ENCODE measurements around the gene HOXD3.

GRCh38 chr2:176152350-176153181 lies 4.5 kb upstream of the HOXD3 start:
- TF ChIP-seq CTCF (IDR thresholded peaks at IDR 0.05; ENCODE audit: low read depth, low read length) (no peak), POLR2A (IDR thresholded peaks at IDR 0.05; ENCODE audit: extremely low read depth, insufficient read length) (no peak), MYC (IDR thresholded peaks at IDR 0.05; ENCODE audit: low read depth, low read length) (no peak)
